B cell (primary cell): Measurements from ENCODE around the gene HOXB13. TPM values are rescaled to one million over a fixed set of nuclear protein-coding genes. Genes with fewer than 3 reads are reported as not detected.

ENCODE experiments used
- ATAC-seq: fragments of 200-7000 bp; cut with Tn5 transposase; one replicate; pipeline ENCODE4 v1.10.0; 2021; ENCODE audit warnings: low read depth, mild to moderate bottlenecking, moderate number of reproducible peaks, moderate library complexity
- CTCF ChIA-PET: fragments of 350-600 bp; sonication (Branson Sonifier 250); formaldehyde crosslinking; loops from one replicate; lab custom pipeline; 2021; ENCODE audit warnings: antibody characterized with exemption, inconsistent platforms; lab: Charles Lee
- POLR2A ChIA-PET: fragments of 350-600 bp; sonication (Branson Sonifier 250); formaldehyde crosslinking; loops from one replicate; lab custom pipeline; 2021; ENCODE audit warnings: antibody characterized with exemption; lab: Charles Lee
- DNase-seq: peaks from one replicate; pipeline ENCODE4 v3.0.0; 2013
- H2AFZ ChIP-seq: 2 replicates; pipeline ENCODE4 v1.6.1; 2012; ENCODE audit warnings: mild to moderate bottlenecking, low read depth, low read length; ENCODE audit not compliant: insufficient read depth, poor library complexity, severe bottlenecking
- H3K27ac ChIP-seq, 2 donors: 1 replicate in 1 of 2; 2 replicates in 1 of 2; pipeline ENCODE4 v1.5.1; 2012 to 2013; ENCODE audit warnings: low read length in 2 of 2, mild to moderate bottlenecking in 2 of 2, moderate library complexity in 1 of 2
- H3K27me3 ChIP-seq, 4 experiments: fragments of 200-600 bp in 1 of 4; sonication (generic) in 1 of 4; replicated peaks in 1 of 4; 1 replicate in 2 of 4; 2 replicates in 2 of 4; pipeline versions ENCODE4 v1.6.1 to v1.7.0; 2013 to 2016; ENCODE audit warnings: low read length in 3 of 4, mild to moderate bottlenecking in 2 of 4, mixed read lengths in 1 of 4, moderate library complexity in 1 of 4; ENCODE audit not compliant: insufficient read depth in 4 of 4, control insufficient read depth in 3 of 4; ENCODE audit errors: control extremely low read depth in 1 of 4
- H3K36me3 ChIP-seq, 2 experiments: replicated peaks in 1 of 2; 1 replicate in 1 of 2; 2 replicates in 1 of 2; pipeline versions ENCODE4 v1.6.1 to v1.7.1; 2013; ENCODE audit warnings: low read length in 1 of 2; ENCODE audit not compliant: insufficient read depth in 2 of 2, control insufficient read depth in 1 of 2; ENCODE audit errors: control extremely low read depth in 1 of 2, extremely low read depth in 1 of 2
- H3K4me1 ChIP-seq, 2 donors: fragments of 200-600 bp in 1 of 2; sonication (generic) in 1 of 2; 1 replicate in 1 of 2; 2 replicates in 1 of 2; pipeline versions ENCODE4 v1.5.1 to v1.6.1; 2013 to 2017; ENCODE audit warnings: low read length in 2 of 2; ENCODE audit not compliant: control insufficient read depth in 2 of 2, insufficient read depth in 2 of 2
- H3K4me2 ChIP-seq: replicated peaks from 2 replicates; pipeline ENCODE3; 2012; ENCODE audit warnings: mild to moderate bottlenecking, low read depth, low read length; ENCODE audit not compliant: poor library complexity, severe bottlenecking
- H3K4me3 ChIP-seq, 5 experiments: fragments of 200-600 bp in 1 of 5; sonication (generic) in 1 of 5; 1 replicate in 3 of 5; 2 replicates in 2 of 5; pipeline versions ENCODE4 v1.5.1 to v1.7.0; 2011 to 2016; ENCODE audit warnings: low read length in 4 of 5, mild to moderate bottlenecking in 4 of 5, low read depth in 2 of 5, control low read depth in 1 of 5, moderate library complexity in 1 of 5; ENCODE audit not compliant: insufficient read depth in 1 of 5; ENCODE audit errors: control extremely low read depth in 1 of 5, extremely low read depth in 1 of 5
- H3K79me2 ChIP-seq: fragments of 200-600 bp; sonication (generic); one replicate; pipeline ENCODE4 v1.6.0; 2016; ENCODE audit warnings: low read length; ENCODE audit not compliant: control insufficient read depth, insufficient read depth
- H3K9ac ChIP-seq: fragments of 200-600 bp; sonication (generic); 2 replicates; pipeline ENCODE4 v1.6.1; 2017; ENCODE audit warnings: mild to moderate bottlenecking, low read length, moderate library complexity
- H3K9me3 ChIP-seq, 3 donors: one replicate each; pipeline versions ENCODE4 v1.6.1 to v1.7.1; 2013; ENCODE audit warnings: low read length in 2 of 3; ENCODE audit not compliant: control insufficient read depth in 2 of 3, insufficient read depth in 1 of 3; ENCODE audit errors: control extremely low read depth in 1 of 3
- H4K20me1 ChIP-seq: 2 replicates; pipeline ENCODE4 v1.6.0; 2012; ENCODE audit warnings: mild to moderate bottlenecking, low read length; ENCODE audit not compliant: insufficient read depth, control insufficient read depth, poor library complexity, severe bottlenecking
- H3K27ac Mint-ChIP-seq: one replicate; pipeline ENCODE4 v1.8.0; 2021; ENCODE audit warnings: mixed read lengths
- H3K27me3 Mint-ChIP-seq: one replicate; pipeline ENCODE4 v1.8.0; 2021; ENCODE audit warnings: mixed read lengths
- H3K4me1 Mint-ChIP-seq: one replicate; pipeline ENCODE4 v1.8.0; 2021; ENCODE audit warnings: mixed read lengths
- H3K4me3 Mint-ChIP-seq: one replicate; pipeline ENCODE4 v1.8.0; 2021; ENCODE audit warnings: mixed read lengths
- H3K9me3 Mint-ChIP-seq: one replicate; pipeline ENCODE4 v1.8.0; 2022; ENCODE audit warnings: mixed read lengths; ENCODE audit not compliant: insufficient read depth
- EZH2 ChIP-seq: IDR thresholded peaks from 2 replicates; pipeline ENCODE4 v1.6.1; 2012; ENCODE audit warnings: borderline replicate concordance, low read depth, mild to moderate bottlenecking, moderate library complexity, low read length; ENCODE audit not compliant: insufficient read depth, poor library complexity, severe bottlenecking
- whole genome bisulfite sequencing: methylation state at CpG from one replicate; pipeline ENCODE4 v1.1.5; 2013; ENCODE audit warnings: missing lambda C conversion rate; ENCODE audit not compliant: insufficient coverage; 5-methylcytosine and 5-hydroxymethylcytosine counted together
- intact Hi-C: fragments of 100-400 bp; cut with micrococcal nuclease; formaldehyde crosslinking; loops from one replicate; pipeline ENCODE4 v1.10.0; 2022
- polyA plus RNA-seq: library from polyadenylated mRNA; depleted of rRNA; stranded (reverse); fragments of >200 nt; gene quantifications from 2 replicates; pipeline ENCODE4 v1.2.3, GENCODE V29; 2012
- total RNA-seq, 2 donors: library from RNA; stranded (reverse); fragments of 120-200 nt in 1 of 2; gene quantifications; 1 replicate in 1 of 2; 2 replicates in 1 of 2; pipeline versions ENCODE4 v1.2.3 to v1.2.4, GENCODE V29; 2013 to 2022
- TF ChIP-seq, protein P1 (sequence below): fragments of 200-600 bp; IDR thresholded peaks from one replicate; pipeline ENCODE4 v1.8.0; 2022; ENCODE audit warnings: antibody characterized with exemption, mild to moderate bottlenecking

The HOXB13 gene
- total and polyA plus RNA-seq, 2 donors (not counting 1 experiment from before 2014, with no cell fraction given) = not detected

GRCh38 chr17:48753794-48754499 is 25.4 kb upstream of the HOXB13 start:
- Mint-ChIP-seq H3K4me3 (no peak overlapping the region), H3K4me1 (peaks cover 21% of the 10 kb centered on the region), H3K27ac (no peak overlapping the region), H3K9me3 (no peaks in the 10 kb centered on the region), H3K27me3 (peaks cover 77% of the 10 kb centered on the region)
- no peak for ATAC-seq
- Histone ChIP-seq H2AFZ (no peak overlapping the region), H3K4me3 (no peak overlapping the region), H3K9ac (no peak overlapping the region), H3K27ac (no peak overlapping the region), H3K36me3 (no peaks in the 10 kb centered on the region), H3K4me2 (peak overlapping the region; percentile 49), H3K27me3 (peaks cover 0 to 85% (median 75%) of the 10 kb centered on the region in 4 experiments), H3K79me2 (no peaks in the 10 kb centered on the region), H3K4me1 (peaks cover 15 to 49% of the 10 kb centered on the region in 2 donors), H3K9me3 (peaks cover 0 to 43% (median 6%) of the 10 kb centered on the region in 3 donors), H4K20me1 (no peaks in the 10 kb centered on the region)
- CTCF ChIA-PET = interaction anchor here (2.1 to 2.4 kb wide), 2 partner anchors 30 to 36 kb away, joined by 6 to 9 read pairs; no protein-coding TSS in a partner anchor
- intact Hi-C loops = no loop called here
- DNase-seq = peak; percentile 42
- WGBS = 16% methylated on average over 19 of the region's 22 CpGs
- TF ChIP-seq EZH2 = no peak
- TF ChIP-seq, protein P1, sequence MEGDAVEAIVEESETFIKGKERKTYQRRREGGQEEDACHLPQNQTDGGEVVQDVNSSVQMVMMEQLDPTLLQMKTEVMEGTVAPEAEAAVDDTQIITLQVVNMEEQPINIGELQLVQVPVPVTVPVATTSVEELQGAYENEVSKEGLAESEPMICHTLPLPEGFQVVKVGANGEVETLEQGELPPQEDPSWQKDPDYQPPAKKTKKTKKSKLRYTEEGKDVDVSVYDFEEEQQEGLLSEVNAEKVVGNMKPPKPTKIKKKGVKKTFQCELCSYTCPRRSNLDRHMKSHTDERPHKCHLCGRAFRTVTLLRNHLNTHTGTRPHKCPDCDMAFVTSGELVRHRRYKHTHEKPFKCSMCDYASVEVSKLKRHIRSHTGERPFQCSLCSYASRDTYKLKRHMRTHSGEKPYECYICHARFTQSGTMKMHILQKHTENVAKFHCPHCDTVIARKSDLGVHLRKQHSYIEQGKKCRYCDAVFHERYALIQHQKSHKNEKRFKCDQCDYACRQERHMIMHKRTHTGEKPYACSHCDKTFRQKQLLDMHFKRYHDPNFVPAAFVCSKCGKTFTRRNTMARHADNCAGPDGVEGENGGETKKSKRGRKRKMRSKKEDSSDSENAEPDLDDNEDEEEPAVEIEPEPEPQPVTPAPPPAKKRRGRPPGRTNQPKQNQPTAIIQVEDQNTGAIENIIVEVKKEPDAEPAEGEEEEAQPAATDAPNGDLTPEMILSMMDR = no peak
- POLR2A ChIA-PET = no interaction called here
